IMR-90 (cell line): ENCODE results near the gene AJUBA. TPM values are rescaled to one million over a fixed set of nuclear protein-coding genes. Genes with fewer than 3 reads are reported as not detected.
A peak's percentile ranks its signal among the peaks of the same experiment; 100 is the strongest.

Source experiments
- ATAC-seq: fragments of 200-7000 bp; cut with Tn5 transposase; 2 replicates; pipeline ENCODE4 v1.9.1; 2020; ENCODE audit warnings: low read depth, mild to moderate bottlenecking, moderate library complexity
- BruUV-seq: library from RNA; stranded (reverse); fragments of 400-500 nt; replicated peaks from 2 replicates; lab custom pipeline; 2021; lab: Mats Ljungman, UMichigan
- CTCF ChIA-PET: fragments of 300-600 bp; formaldehyde crosslinking; extraction: SDS; loops from one replicate; lab custom pipeline; 2021; ENCODE audit warnings: antibody characterized with exemption; lab: Yijun Ruan, JAX
- POLR2A ChIA-PET: fragments of 300-600 bp; sonication (Branson Sonifier 250); formaldehyde crosslinking; loops from one replicate; lab custom pipeline; 2022; ENCODE audit warnings: antibody characterized with exemption; ENCODE audit not compliant: unreplicated experiment; lab: Charles Lee
- DNase-seq: peaks from one replicate; pipeline ENCODE4 v3.0.0; 2013
- H2AFZ ChIP-seq: replicated peaks from 2 replicates; pipeline ENCODE3; 2013; ENCODE audit warnings: low read length, mild to moderate bottlenecking; ENCODE audit not compliant: poor library complexity
- H2AK5ac ChIP-seq: 2 replicates; pipeline ENCODE4 v1.6.1; 2013; ENCODE audit warnings: low read depth, low read length, inconsistent platforms
- H2AK9ac ChIP-seq: replicated peaks from 2 replicates; pipeline ENCODE3; 2013; ENCODE audit warnings: mild to moderate bottlenecking, low read depth, low read length, moderate library complexity; ENCODE audit not compliant: poor library complexity
- H2BK120ac ChIP-seq: 2 replicates; pipeline ENCODE4 v1.6.1; 2013; ENCODE audit warnings: low read depth, low read length, inconsistent platforms
- H2BK15ac ChIP-seq: 3 replicates; pipeline ENCODE4 v1.6.1; 2013; ENCODE audit warnings: low read depth, low read length, inconsistent platforms
- H2BK20ac ChIP-seq: 2 replicates; pipeline ENCODE4 v1.6.1; 2013; ENCODE audit warnings: low read depth, mild to moderate bottlenecking, inconsistent platforms, low read length, moderate library complexity
- H2BK5ac ChIP-seq: 2 replicates; pipeline ENCODE4 v1.6.1; 2013; ENCODE audit warnings: mild to moderate bottlenecking, low read depth, low read length, inconsistent platforms; ENCODE audit not compliant: poor library complexity, severe bottlenecking
- H3K14ac ChIP-seq: replicated peaks from 2 replicates; pipeline ENCODE4 v1.6.1; 2013; ENCODE audit warnings: low read depth, low read length, inconsistent platforms
- H3K18ac ChIP-seq: 2 replicates; pipeline ENCODE4 v1.6.1; 2013; ENCODE audit warnings: low read depth, low read length, control low read depth
- H3K23ac ChIP-seq: 2 replicates; pipeline ENCODE4 v1.6.1; 2013; ENCODE audit warnings: low read depth, low read length, inconsistent platforms
- H3K27ac ChIP-seq: 2 replicates; pipeline ENCODE4 v1.5.1; 2013; ENCODE audit warnings: mild to moderate bottlenecking, control low read depth, low read length; ENCODE audit not compliant: insufficient read depth
- H3K27me3 ChIP-seq: 2 replicates; pipeline ENCODE4 v1.6.1; 2013; ENCODE audit warnings: low read length; ENCODE audit not compliant: control insufficient read depth, insufficient read depth
- H3K36me3 ChIP-seq: 2 replicates; pipeline ENCODE4 v1.6.1; 2013; ENCODE audit warnings: low read length, mixed read lengths; ENCODE audit not compliant: control insufficient read depth, insufficient read depth
- H3K4ac ChIP-seq: 2 replicates; pipeline ENCODE4 v1.6.1; 2013; ENCODE audit warnings: low read depth, low read length, inconsistent platforms
- H3K4me1 ChIP-seq: 2 replicates; pipeline ENCODE4 v1.6.1; 2013; ENCODE audit warnings: low read length, mixed read lengths; ENCODE audit not compliant: control insufficient read depth, insufficient read depth
- H3K4me2 ChIP-seq: 2 replicates; pipeline ENCODE4 v1.6.1; 2013; ENCODE audit warnings: low read depth, mild to moderate bottlenecking, control low read depth, low read length, moderate library complexity
- H3K4me3 ChIP-seq: 2 replicates; pipeline ENCODE4 v1.5.1; 2013; ENCODE audit warnings: low read depth, mild to moderate bottlenecking, control low read depth, low read length, moderate library complexity; ENCODE audit not compliant: insufficient read depth
- H3K56ac ChIP-seq: 2 replicates; pipeline ENCODE4 v1.6.1; 2013; ENCODE audit warnings: low read length, inconsistent platforms; ENCODE audit not compliant: insufficient read depth; ENCODE audit errors: extremely low read depth
- H3K79me1 ChIP-seq, 2 experiments: 2 replicates each; pipeline ENCODE4 v1.6.1; 2013; ENCODE audit warnings: low read length in 2 of 2, inconsistent platforms in 1 of 2, low read depth in 1 of 2
- H3K9ac ChIP-seq: 2 replicates; pipeline ENCODE4 v1.6.1; 2013; ENCODE audit warnings: low read depth, low read length, control low read depth
- H3K9me1 ChIP-seq: 2 replicates; pipeline ENCODE4 v1.6.1; 2013; ENCODE audit warnings: low read length, inconsistent platforms; ENCODE audit not compliant: insufficient read depth
- H3K9me3 ChIP-seq: 2 replicates; pipeline ENCODE4 v1.6.1; 2013; ENCODE audit warnings: low read length; ENCODE audit not compliant: control insufficient read depth, insufficient read depth
- H4K20me1 ChIP-seq: 2 replicates; pipeline ENCODE4 v1.6.1; 2013; ENCODE audit warnings: low read length, inconsistent platforms; ENCODE audit not compliant: insufficient read depth
- H4K5ac ChIP-seq: 2 replicates; pipeline ENCODE4 v1.6.1; 2013; ENCODE audit warnings: mild to moderate bottlenecking, low read depth, low read length, control low read depth
- H4K8ac ChIP-seq, 2 experiments: 2 replicates each; pipeline ENCODE4 v1.6.1; 2013; ENCODE audit warnings: low read depth in 2 of 2, low read length in 2 of 2, control low read depth in 1 of 2, inconsistent platforms in 1 of 2
- H4K91ac ChIP-seq: 2 replicates; pipeline ENCODE4 v1.6.1; 2013; ENCODE audit warnings: low read depth, low read length, inconsistent platforms; ENCODE audit not compliant: insufficient read depth
- BHLHE40 ChIP-seq: fragments of 150-350 bp; IDR thresholded peaks from 2 replicates; pipeline ENCODE4 v1.6.1; 2016; ENCODE audit warnings: mild to moderate bottlenecking, low read depth, low read length
- MAFK ChIP-seq: IDR thresholded peaks from 2 replicates; pipeline ENCODE4 v1.6.1; 2012; ENCODE audit warnings: low read depth, low read length, improper control_type of control experiment
- MAZ ChIP-seq: IDR thresholded peaks from 2 replicates; pipeline ENCODE4 v1.6.1; 2012; ENCODE audit warnings: low read depth, mild to moderate bottlenecking, low read length, improper control_type of control experiment, moderate library complexity, borderline replicate concordance
- RAD21 ChIP-seq: IDR thresholded peaks from 2 replicates; pipeline ENCODE4 v1.6.1; 2012; ENCODE audit warnings: low read length, improper control_type of control experiment
- RCOR1 ChIP-seq: IDR thresholded peaks from 2 replicates; pipeline ENCODE4 v1.6.1; 2012; ENCODE audit warnings: mild to moderate bottlenecking, low read length, improper control_type of control experiment; ENCODE audit not compliant: insufficient replicate concordance
- WGBS, 2 experiments: methylation state at CpG; one replicate each; pipeline versions ENCODE4 v1.1.5 to v1.1.7; 2013; ENCODE audit warnings: missing lambda C conversion rate in 2 of 2; ENCODE audit not compliant: insufficient read length in 1 of 2; ENCODE audit errors: extremely low coverage in 2 of 2; 5-methylcytosine and 5-hydroxymethylcytosine counted together
- dilution Hi-C: fragments of 300-500 bp; cut with HindIII; formaldehyde crosslinking; loops from one replicate; pipeline ENCODE4 v1.14.3; 2018; ENCODE audit warnings: low sequenced_read_pairs; ENCODE audit not compliant: unreplicated experiment
- in situ Hi-C: fragments of 300-500 bp; cut with MboI; formaldehyde crosslinking; loops from 3 replicates; pipeline ENCODE4 v1.14.3; 2019; ENCODE audit warnings: low sequenced_read_pairs, inconsistent platforms, mixed read lengths
- intact Hi-C: fragments of 100-400 bp; cut with micrococcal nuclease; formaldehyde crosslinking; loops from 2 replicates; pipeline ENCODE4 v1.10.0; 2022
- polyA plus RNA-seq, 3 experiments: library from polyadenylated mRNA; depleted of rRNA; stranded (reverse); fragments of >200 nt; gene quantifications; 2 replicates each; pipeline ENCODE4 v1.2.3, GENCODE V29; 2012; ENCODE audit warnings: low replicate concordance in 1 of 3
- total RNA-seq: library from RNA; depleted of rRNA; stranded (reverse); fragments of >200 nt; gene quantifications from 2 replicates; pipeline ENCODE4 v1.2.3, GENCODE V29; 2012

AJUBA gene
- total and polyA plus RNA-seq, 2 of the 4 experiments (the other 2 are of a cell fraction): 46.4 to 67.6 TPM

- DNase-seq (peak; percentile 20), ATAC-seq (no peak)
- BruUV-seq: no TSS peak
- H3K9me1 ChIP-seq: peaks cover 8% of the 10 kb centered on the region; the same call in 1 of the 2 replicates
- no peak overlapping the region for H2BK20ac ChIP-seq
- 60% methylated on average over 1 of the region's 4 CpGs; no CpG with 5 or more reads in 1 of the 2 experiments for WGBS, 2 experiments
- dilution Hi-C loops: no loop called here
- peaks cover 3% of the 10 kb centered on the region; the same call in 1 of the 2 replicates for H3K4me1 ChIP-seq
- H2AK9ac ChIP-seq: no peak overlapping the region
- H3K23ac ChIP-seq: no peak overlapping the region
- H3K14ac ChIP-seq: no peak overlapping the region
- H2AFZ ChIP-seq: no peak overlapping the region
- H2BK15ac ChIP-seq: no peak overlapping the region
- ChIA-PET CTCF (no interaction called here), POLR2A (no interaction called here)
- intact Hi-C loops: no loop called here
- H2BK120ac ChIP-seq: no peak overlapping the region
- in situ Hi-C loops: no loop called here
- H4K91ac ChIP-seq: no peak overlapping the region
- no peaks in the 10 kb centered on the region for H3K9me3 ChIP-seq
- no peak overlapping the region for H3K27ac ChIP-seq
- H3K79me1 ChIP-seq: peaks cover 7 to 53% of the 10 kb centered on the region in 2 experiments
- H4K20me1 ChIP-seq: no peaks in the 10 kb centered on the region
- H3K56ac ChIP-seq: no peak overlapping the region
- H3K27me3 ChIP-seq: no peaks in the 10 kb centered on the region
- H3K36me3 ChIP-seq: peaks cover 30% of the 10 kb centered on the region
- H2BK5ac ChIP-seq: no peak overlapping the region
- H3K9ac ChIP-seq: no peak overlapping the region
- no peak overlapping the region for H2AK5ac ChIP-seq
- TF ChIP-seq MAFK (no peak), BHLHE40 (no peak), RCOR1 (no peak), MAZ (no peak), RAD21 (no peak)
- no peak overlapping the region for H3K4ac ChIP-seq
- H3K18ac ChIP-seq: no peak overlapping the region
- no peak overlapping the region for H3K4me3 ChIP-seq
- no peak overlapping the region for H4K8ac ChIP-seq
- no peak overlapping the region for H4K5ac ChIP-seq
- no peak overlapping the region for H3K4me2 ChIP-seq
Measured at GRCh38 chr14:22926316-22926715, 56.0 kb downstream of the AJUBA start.
